Neuronal stem cell (in vitro differentiated cells): ENCODE results near the gene ADAMTS18.

ENCODE experiments used
- DNase-seq: peaks from one replicate; pipeline ENCODE4 v3.0.0-alpha.2; 2013; ENCODE audit warnings: low spot score
- H2AFZ ChIP-seq: one replicate; pipeline ENCODE4 v1.6.1; 2013; ENCODE audit warnings: mild to moderate bottlenecking, low read length, inconsistent platforms
- H2AK5ac ChIP-seq: 2 replicates; pipeline ENCODE4 v1.6.1; 2013; ENCODE audit warnings: low read depth, mild to moderate bottlenecking, inconsistent platforms, low read length, moderate library complexity, mixed read lengths
- H2BK120ac ChIP-seq: 2 replicates; pipeline ENCODE4 v1.6.1; 2013; ENCODE audit warnings: low read depth, mild to moderate bottlenecking, inconsistent platforms, low read length, moderate library complexity, mixed read lengths
- H2BK12ac ChIP-seq: one replicate; pipeline ENCODE4 v1.6.1; 2013; ENCODE audit warnings: low read length, inconsistent platforms
- H2BK15ac ChIP-seq: 2 replicates; pipeline ENCODE4 v1.6.1; 2013; ENCODE audit warnings: mild to moderate bottlenecking, low read length, inconsistent platforms, mixed read lengths
- H2BK5ac ChIP-seq: one replicate; pipeline ENCODE4 v1.6.1; 2013; ENCODE audit warnings: inconsistent platforms, mild to moderate bottlenecking, low read length, moderate library complexity
- H3K14ac ChIP-seq: one replicate; pipeline ENCODE4 v1.6.1; 2013; ENCODE audit warnings: low read length, inconsistent platforms
- H3K18ac ChIP-seq: 2 replicates; pipeline ENCODE4 v1.6.1; 2013; ENCODE audit warnings: low read length, inconsistent platforms
- H3K23ac ChIP-seq: 2 replicates; pipeline ENCODE4 v1.6.1; 2013; ENCODE audit warnings: low read depth, mild to moderate bottlenecking, mixed read lengths, low read length, inconsistent platforms; ENCODE audit not compliant: poor library complexity
- H3K27ac ChIP-seq: replicated peaks from 3 replicates; pipeline ENCODE4 v1.5.1; 2013; ENCODE audit warnings: low read length, inconsistent platforms
- H3K27me3 ChIP-seq, 3 experiments: 2 replicates each; pipeline ENCODE4 v1.6.1; 2013; ENCODE audit warnings: low read length in 3 of 3, mild to moderate bottlenecking in 2 of 3, inconsistent platforms in 1 of 3, low read depth in 1 of 3, mixed read lengths in 1 of 3, moderate library complexity in 1 of 3; ENCODE audit not compliant: control insufficient read depth in 3 of 3, insufficient read depth in 3 of 3
- H3K36me3 ChIP-seq, 2 donors: replicated peaks in 1 of 2; 2 replicates each; pipeline ENCODE4 v1.6.1; 2013; ENCODE audit warnings: low read length in 2 of 2; ENCODE audit not compliant: control insufficient read depth in 2 of 2, insufficient read depth in 2 of 2
- H3K4ac ChIP-seq: 2 replicates; pipeline ENCODE4 v1.6.1; 2013; ENCODE audit warnings: inconsistent platforms, mild to moderate bottlenecking, low read length, moderate library complexity
- H3K4me1 ChIP-seq, 2 donors: 1 replicate in 1 of 2; 2 replicates in 1 of 2; pipeline ENCODE4 v1.6.1; 2013; ENCODE audit warnings: low read length in 2 of 2, low read depth in 1 of 2; ENCODE audit not compliant: control insufficient read depth in 2 of 2, insufficient read depth in 1 of 2
- H3K4me2 ChIP-seq: one replicate; pipeline ENCODE4 v1.6.1; 2013; ENCODE audit warnings: mild to moderate bottlenecking, low read length, inconsistent platforms; ENCODE audit not compliant: insufficient read depth, poor library complexity, severe bottlenecking
- H3K4me3 ChIP-seq, 2 donors: 2 replicates each; pipeline ENCODE4 v1.5.1; 2013; ENCODE audit warnings: low read length in 2 of 2, mild to moderate bottlenecking in 2 of 2, inconsistent platforms in 1 of 2, moderate library complexity in 1 of 2
- H3K79me1 ChIP-seq: one replicate; pipeline ENCODE4 v1.6.1; 2013; ENCODE audit warnings: low read depth, mild to moderate bottlenecking, inconsistent platforms, low read length, moderate library complexity
- H3K9ac ChIP-seq: one replicate; pipeline ENCODE4 v1.6.1; 2013; ENCODE audit warnings: mild to moderate bottlenecking, low read depth, low read length, inconsistent platforms; ENCODE audit not compliant: poor library complexity
- H3K9me3 ChIP-seq, 2 donors: replicated peaks in 1 of 2; 2 replicates each; pipeline versions ENCODE3 to v1.6.1; 2013; ENCODE audit warnings: low read length in 2 of 2, mild to moderate bottlenecking in 2 of 2, inconsistent platforms in 1 of 2, low read depth in 1 of 2, mixed read lengths in 1 of 2, moderate library complexity in 1 of 2; ENCODE audit not compliant: control insufficient read depth in 2 of 2, insufficient read depth in 1 of 2
- H4K8ac ChIP-seq: one replicate; pipeline ENCODE4 v1.6.1; 2013; ENCODE audit warnings: low read depth, mild to moderate bottlenecking, inconsistent platforms, low read length, moderate library complexity
- H4K91ac ChIP-seq: one replicate; pipeline ENCODE4 v1.6.1; 2013; ENCODE audit warnings: low read length, low read depth, mild to moderate bottlenecking, inconsistent platforms; ENCODE audit not compliant: poor library complexity
- WGBS, 2 donors: extraction: QIAGEN DNeasy Blood & Tissue Kit; methylation state at CpG; one replicate each; pipeline ENCODE4 v1.1.7; 2013; ENCODE audit warnings: missing lambda C conversion rate in 2 of 2, mixed read lengths in 1 of 2; ENCODE audit not compliant: insufficient read length in 2 of 2, insufficient replicate concordance in 1 of 2; ENCODE audit errors: extremely low coverage in 2 of 2; 5-methylcytosine and 5-hydroxymethylcytosine counted together

ADAMTS18 gene

DNA sequence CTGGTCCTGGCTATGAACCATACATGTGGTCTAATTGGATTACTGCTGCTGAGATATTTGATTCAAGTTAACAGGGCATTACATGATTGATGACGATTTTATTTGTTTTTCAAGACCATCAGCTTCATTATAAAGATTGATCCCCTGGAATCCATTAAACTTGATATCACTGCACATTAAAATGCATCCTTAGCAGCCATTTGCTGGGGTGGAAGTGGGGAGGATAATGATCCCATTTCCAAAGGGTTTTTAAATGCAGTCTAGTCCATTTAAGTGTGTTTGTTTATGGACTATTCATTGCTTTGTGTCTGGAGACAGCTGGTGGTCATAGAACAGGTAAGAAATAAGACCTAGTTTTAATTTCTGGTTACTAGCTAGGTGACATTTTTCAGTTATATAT lies 40.9 kb downstream of the ADAMTS18 start:
- H3K9me3 ChIP-seq, result no peaks in the 10 kb centered on the region
- H3K4me2 ChIP-seq, result no peak overlapping the region
- H3K27me3 ChIP-seq, result no peaks in the 10 kb centered on the region
- no peak for DNase-seq
- H3K4ac ChIP-seq, result no peak overlapping the region
- H3K4me3 ChIP-seq, result no peak overlapping the region
- H2AK5ac ChIP-seq, result no peak overlapping the region
- H3K9ac ChIP-seq, result no peak overlapping the region
- H3K23ac ChIP-seq, result no peak overlapping the region
- no peak overlapping the region for H4K8ac ChIP-seq
- no peak overlapping the region for H2BK15ac ChIP-seq
- H4K91ac ChIP-seq, result no peak overlapping the region
- no peaks in the 10 kb centered on the region for H3K4me1 ChIP-seq
- H3K79me1 ChIP-seq, result no peaks in the 10 kb centered on the region
- no CpG with 5 or more reads among the region's 1 CpG for WGBS, 2 donors
- no peak overlapping the region for H2BK120ac ChIP-seq
- H3K14ac ChIP-seq, result no peak overlapping the region
- no peak overlapping the region for H3K27ac ChIP-seq
- H3K18ac ChIP-seq, result no peak overlapping the region
- no peak overlapping the region for H2BK5ac ChIP-seq
- H2AFZ ChIP-seq, result no peak overlapping the region
- no peak overlapping the region for H2BK12ac ChIP-seq
- no peaks in the 10 kb centered on the region for H3K36me3 ChIP-seq

- Histone ChIP-seq H3K9me3 (no peaks in the 10 kb centered on the region), H3K27ac (no peak overlapping the region), H3K36me3 (no peaks in the 10 kb centered on the region), H3K14ac (no peak overlapping the region), H2AK5ac (no peak overlapping the region), H3K4me3 (no peak overlapping the region), H2BK5ac (no peak overlapping the region), H2BK120ac (no peak overlapping the region), H3K9ac (no peak overlapping the region), H4K91ac (no peak overlapping the region), H3K4ac (no peak overlapping the region), H3K18ac (no peak overlapping the region), H2BK12ac (no peak overlapping the region), H2AFZ (no peak overlapping the region), H4K8ac (no peak overlapping the region), H3K79me1 (no peaks in the 10 kb centered on the region), H3K4me1 (no peaks in the 10 kb centered on the region), H3K27me3 (no peaks in the 10 kb centered on the region), H3K23ac (no peak overlapping the region), H3K4me2 (no peak overlapping the region), H2BK15ac (no peak overlapping the region)
- DNase-seq, result no peak
- no CpG with 5 or more reads among the region's 3 CpGs for WGBS, 2 donors
These were observed 47.0 kb downstream of the ADAMTS18 start for GRCh38 chr16:77387815-77388209.

DNA sequence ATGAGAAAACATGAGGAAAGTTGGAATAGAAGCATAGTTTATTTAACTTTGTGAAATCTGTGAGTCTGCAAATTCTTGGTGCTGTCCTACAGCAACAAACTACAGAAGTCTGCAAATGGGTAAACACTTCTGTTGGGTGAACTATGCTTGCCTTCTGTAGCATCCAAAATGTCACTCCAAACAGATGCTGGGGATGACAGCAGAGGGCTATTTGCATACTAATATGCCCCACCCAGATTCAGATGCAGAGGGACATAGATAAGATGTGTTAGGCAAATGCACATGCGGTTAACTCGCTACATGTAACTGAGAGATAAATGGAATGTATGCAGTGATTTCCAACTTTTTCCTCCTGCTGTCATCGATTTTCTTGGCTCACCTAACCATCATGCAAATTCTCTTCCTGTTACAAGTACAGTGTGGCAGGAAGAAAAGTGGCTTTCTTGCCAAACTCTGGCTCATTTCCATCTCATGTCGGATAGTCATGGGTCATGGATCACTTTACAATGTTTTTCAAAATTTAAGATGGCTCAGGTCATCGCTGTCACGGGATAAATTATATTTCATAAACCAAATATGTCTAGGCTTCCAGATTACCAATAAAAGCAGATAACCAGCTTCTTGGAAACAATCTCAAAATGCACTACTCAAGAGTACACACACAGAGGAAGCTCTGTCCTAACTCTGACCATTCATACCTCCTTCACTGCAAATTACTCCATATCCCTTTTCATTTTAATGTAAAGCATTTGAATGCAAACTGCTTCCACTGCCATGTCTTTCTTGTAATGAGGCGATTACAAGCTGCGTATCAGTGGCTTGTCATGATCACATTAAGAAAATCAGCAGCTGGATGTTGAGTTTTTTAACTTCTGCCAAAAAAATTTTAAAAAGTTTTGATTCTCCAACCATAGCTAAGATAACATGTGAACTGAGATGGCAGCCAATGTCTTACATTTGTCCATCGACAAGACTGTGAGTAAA lies 47.7 kb downstream of the ADAMTS18 start:
- H3K4me2 ChIP-seq, result no peak overlapping the region
- no peak overlapping the region for H2AFZ ChIP-seq
- no peak overlapping the region for H3K14ac ChIP-seq
- no peak overlapping the region for H3K23ac ChIP-seq
- no peak overlapping the region for H3K4me3 ChIP-seq
- no peak overlapping the region for H4K91ac ChIP-seq
- H3K4me1 ChIP-seq, result no peaks in the 10 kb centered on the region
- H3K27me3 ChIP-seq, result no peaks in the 10 kb centered on the region
- H3K18ac ChIP-seq, result no peak overlapping the region
- no peak overlapping the region for H2BK120ac ChIP-seq
- no CpG with 5 or more reads among the region's 9 CpGs for WGBS, 2 donors
- H3K36me3 ChIP-seq, result no peaks in the 10 kb centered on the region
- H3K4ac ChIP-seq, result no peak overlapping the region
- no peak overlapping the region for H2AK5ac ChIP-seq
- H3K9me3 ChIP-seq, result no peaks in the 10 kb centered on the region
- H3K9ac ChIP-seq, result no peak overlapping the region
- H2BK5ac ChIP-seq, result no peak overlapping the region
- no peak overlapping the region for H4K8ac ChIP-seq
- H2BK15ac ChIP-seq, result no peak overlapping the region
- DNase-seq, result no peak
- H3K79me1 ChIP-seq, result no peaks in the 10 kb centered on the region
- no peak overlapping the region for H2BK12ac ChIP-seq
- H3K27ac ChIP-seq, result no peak overlapping the region

GRCh38 chr16:77385481-77385880 lies 49.4 kb downstream of the ADAMTS18 start:
- Histone ChIP-seq H2BK5ac (no peak overlapping the region), H4K91ac (no peak overlapping the region), H3K23ac (no peak overlapping the region), H3K27me3 (no peaks in the 10 kb centered on the region), H3K9me3 (no peaks in the 10 kb centered on the region), H3K9ac (no peak overlapping the region), H2AK5ac (no peak overlapping the region), H3K27ac (no peak overlapping the region), H2BK12ac (no peak overlapping the region), H3K36me3 (no peaks in the 10 kb centered on the region), H3K18ac (no peak overlapping the region), H3K4me3 (no peak overlapping the region), H3K4ac (no peak overlapping the region), H3K79me1 (no peaks in the 10 kb centered on the region), H3K4me2 (no peak overlapping the region), H2BK15ac (no peak overlapping the region), H3K4me1 (no peaks in the 10 kb centered on the region), H4K8ac (no peak overlapping the region), H2BK120ac (no peak overlapping the region), H2AFZ (no peak overlapping the region), H3K14ac (no peak overlapping the region)
- DNase-seq, result no peak
- no CpG with 5 or more reads among the region's 3 CpGs for WGBS, 2 donors
